Occipital lobe (tissue), 2 donors: ENCODE results near the gene PTPN13. TPM values are rescaled to one million over a fixed set of nuclear protein-coding genes. Genes with fewer than 3 reads are reported as not detected.

Source experiments
- DNase-seq: peaks from one replicate; lab custom pipeline; 2025; lab: John Stamatoyannopoulos, UW
- total RNA-seq: library from RNA; depleted of rRNA; stranded (reverse); fragments of >200 nt; gene quantifications from one replicate; pipeline ENCODE4 v1.2.3, GENCODE V29; 2014

Gene PTPN13
- total RNA-seq, 1 donor from 2014 or later: 136 TPM

DNA sequence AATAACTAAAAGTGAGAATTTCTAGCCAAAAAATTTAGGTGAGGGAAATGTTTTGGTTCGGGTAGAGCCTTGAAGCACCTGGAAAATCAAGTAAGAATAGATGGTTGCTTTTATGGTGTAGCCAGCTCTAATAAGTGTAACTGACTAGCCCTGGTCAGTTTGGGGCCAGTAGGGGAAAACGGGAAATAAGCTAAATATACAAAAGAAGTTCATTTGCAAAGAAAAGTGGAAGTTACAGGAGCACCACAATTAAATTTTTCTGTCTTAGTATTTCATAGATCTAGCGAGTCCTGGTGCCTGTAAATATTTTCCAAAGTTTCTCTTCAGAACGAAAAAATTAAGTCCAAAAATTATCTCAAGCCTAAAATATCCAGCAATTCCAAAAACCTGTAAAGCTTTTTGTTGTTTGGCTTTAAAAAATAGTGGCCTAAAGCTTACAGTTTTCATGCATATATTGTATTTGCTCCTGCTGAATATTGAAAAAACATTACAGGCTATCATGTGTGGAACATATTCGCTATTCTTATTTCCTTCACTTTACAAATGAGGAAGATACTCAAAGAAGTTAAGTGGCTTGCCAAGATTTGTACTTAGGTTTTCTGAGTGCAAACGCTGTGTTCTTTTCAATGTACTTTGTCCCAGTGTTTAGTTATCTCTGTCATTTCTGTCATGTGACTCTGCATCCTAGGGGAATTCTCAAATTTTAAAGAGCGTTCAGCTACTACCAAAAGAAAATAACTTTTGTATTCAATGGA is 7.3 kb upstream of the PTPN13 start:
- no peak for DNase-seq

- no peak for DNase-seq
Measured at GRCh38 chr4:86587381-86588140, 6.6 kb upstream of the PTPN13 start.

- DNase-seq: no peak
Measured at GRCh38 chr4:86592553-86593249, 1.4 kb upstream of the PTPN13 start.

DNA sequence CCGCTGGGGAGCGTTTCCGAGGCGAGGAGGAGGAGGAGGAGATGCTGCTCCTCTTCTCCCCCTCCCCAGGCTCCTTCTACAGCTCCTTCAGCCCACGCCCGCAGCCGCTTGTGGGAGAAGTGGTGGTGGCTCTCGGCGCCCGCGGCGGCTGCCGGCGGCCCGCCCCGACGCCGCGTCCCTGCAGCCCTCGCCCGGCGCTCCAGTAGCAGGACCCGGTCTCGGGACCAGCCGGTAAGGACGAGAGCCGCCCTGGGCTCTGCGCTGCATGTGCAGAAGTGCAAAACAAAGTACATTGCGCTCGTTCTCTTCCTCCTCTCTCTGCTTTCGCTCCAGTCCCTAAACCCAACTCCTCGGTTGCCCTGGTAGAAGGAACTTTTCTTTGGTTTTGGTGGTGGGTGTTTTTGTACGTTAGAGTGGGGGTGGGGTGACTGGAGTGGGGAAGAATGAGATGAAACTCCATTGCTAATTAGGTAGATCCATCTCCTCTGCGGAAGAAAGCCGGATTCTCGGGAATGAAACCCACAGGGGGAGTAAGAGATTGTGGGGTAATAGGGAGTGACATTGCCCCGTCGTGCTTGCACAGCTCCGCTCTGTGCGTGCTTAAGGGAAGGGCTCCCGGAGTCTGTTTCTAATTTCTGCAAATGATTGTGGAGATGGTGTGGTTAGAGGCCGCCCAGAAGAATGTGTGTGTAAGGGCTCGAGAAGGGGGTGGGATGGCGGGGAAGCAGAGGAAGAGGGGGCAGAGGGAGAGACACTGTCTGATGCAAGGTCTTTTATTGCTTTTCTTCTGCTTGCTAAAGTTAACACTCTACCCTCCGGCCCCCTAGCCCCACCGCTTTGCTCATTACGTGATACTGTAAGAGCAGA is 677 bp downstream of the PTPN13 start:
- peak; percentile 57 for DNase-seq

- peak; percentile 4 for DNase-seq
Measured at GRCh38 chr4:86595426-86595805, 1.3 kb downstream of the PTPN13 start.

DNA sequence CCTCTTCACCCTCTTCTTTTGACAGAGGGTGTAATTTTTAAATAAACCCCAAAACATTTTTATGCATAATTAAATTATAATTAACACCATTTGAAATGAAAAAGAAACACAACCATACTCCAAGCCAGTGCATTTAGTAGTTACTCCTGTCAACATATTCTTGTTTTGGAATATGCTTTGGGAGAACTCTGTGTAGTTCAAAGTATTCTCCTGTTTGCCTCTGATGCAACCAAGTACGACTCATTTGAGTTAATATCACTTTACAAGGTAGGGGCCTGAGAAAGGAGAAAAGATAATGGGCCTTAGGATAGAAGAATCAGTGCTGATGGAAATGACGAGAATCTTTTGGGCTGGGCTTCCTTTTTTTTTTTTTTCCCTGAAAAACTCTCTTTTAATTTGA is 2.7 kb downstream of the PTPN13 start:
- no peak for DNase-seq

GRCh38 chr4:86600007-86600653 is 6.0 kb downstream of the PTPN13 start:
- no peak for DNase-seq

DNA sequence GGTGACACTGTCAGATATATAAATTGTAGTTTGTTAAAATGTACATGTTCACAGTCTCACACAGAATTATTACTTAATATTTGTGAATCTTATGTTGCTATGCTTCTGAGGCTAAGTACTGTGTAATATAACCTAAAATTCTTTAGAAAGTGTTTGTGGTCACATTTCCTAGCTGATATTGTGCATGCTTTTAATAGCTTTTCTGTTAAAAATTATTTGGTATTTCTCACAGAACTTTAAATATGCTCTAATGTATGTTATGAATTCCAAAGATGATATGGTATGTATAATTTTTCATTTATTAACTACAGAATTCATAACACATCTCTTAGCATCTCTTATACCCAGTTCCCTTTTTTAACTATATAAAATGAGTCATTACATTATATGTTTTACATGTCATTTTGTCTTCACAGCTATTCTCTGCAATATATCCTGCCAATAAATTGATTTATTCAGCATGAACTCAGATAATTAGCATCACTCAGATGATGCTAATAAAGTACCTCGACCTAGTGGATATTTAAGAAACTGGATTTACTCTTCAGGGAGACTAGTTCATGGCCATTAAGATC is 9.3 kb downstream of the PTPN13 start:
- DNase-seq: no peak

DNA sequence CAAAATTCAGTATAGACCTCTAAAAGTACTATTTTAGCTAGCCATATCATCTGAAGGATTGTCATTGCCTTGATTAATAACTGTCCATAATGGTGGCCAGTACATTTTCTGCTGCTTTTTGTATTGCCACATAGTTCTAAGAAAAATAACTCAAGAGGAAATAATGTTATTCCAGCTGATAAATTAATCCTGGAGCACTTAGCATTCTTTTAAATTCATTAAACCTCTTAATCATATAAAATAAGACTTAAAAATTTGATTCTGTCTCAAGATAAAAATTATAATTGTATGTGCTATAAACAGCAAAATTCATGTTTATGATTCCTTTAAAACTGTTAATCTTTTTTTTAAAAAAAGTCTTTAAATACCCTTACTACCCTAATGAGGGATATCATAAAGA is 12.7 kb downstream of the PTPN13 start:
- DNase-seq: no peak

GRCh38 chr4:86608757-86609375 is 14.8 kb downstream of the PTPN13 start:
- no peak for DNase-seq

DNA sequence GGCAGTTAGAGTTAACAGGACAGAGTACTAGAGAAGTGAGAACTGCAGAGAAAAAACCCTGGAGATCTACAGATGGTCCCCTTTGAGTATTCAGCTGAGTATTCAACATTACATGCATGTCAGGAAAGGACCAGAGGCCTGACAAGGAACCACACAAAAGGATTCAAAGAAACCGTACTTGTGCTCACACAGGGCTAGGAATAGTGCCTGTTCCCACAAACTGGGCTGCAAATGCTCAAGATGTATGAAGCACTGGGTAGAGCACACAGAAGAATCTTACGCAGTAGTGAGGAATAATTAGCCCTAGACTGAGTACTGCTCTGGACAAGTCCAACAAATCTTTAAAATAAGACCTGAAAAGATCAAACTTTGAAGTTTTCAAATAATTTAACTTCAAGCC is 17.6 kb downstream of the PTPN13 start:
- no peak for DNase-seq

DNA sequence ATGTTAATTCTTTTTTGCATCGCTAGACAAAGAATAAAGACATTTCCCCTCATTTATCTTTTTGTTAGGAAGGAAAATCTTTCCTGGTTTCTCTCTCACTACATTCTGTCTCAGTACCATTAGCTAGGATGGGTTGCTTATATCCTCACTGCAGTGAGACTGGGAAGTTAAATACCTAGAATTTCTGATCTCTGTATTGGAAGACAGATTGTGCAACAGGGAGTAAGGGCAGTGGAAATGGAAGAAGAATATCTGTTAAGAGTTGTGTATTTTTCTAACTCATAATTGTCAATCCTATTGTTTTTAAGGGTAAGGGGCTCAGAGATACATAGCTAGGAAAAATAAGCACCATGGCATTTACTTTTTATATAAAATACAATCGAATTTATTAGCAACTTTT is 19.6 kb downstream of the PTPN13 start:
- no peak for DNase-seq

- DNase-seq: no peak
Measured at GRCh38 chr4:86614865-86615264, 20.8 kb downstream of the PTPN13 start.

- no peak for DNase-seq
Measured at GRCh38 chr4:86615501-86615900, 21.4 kb downstream of the PTPN13 start.

DNA sequence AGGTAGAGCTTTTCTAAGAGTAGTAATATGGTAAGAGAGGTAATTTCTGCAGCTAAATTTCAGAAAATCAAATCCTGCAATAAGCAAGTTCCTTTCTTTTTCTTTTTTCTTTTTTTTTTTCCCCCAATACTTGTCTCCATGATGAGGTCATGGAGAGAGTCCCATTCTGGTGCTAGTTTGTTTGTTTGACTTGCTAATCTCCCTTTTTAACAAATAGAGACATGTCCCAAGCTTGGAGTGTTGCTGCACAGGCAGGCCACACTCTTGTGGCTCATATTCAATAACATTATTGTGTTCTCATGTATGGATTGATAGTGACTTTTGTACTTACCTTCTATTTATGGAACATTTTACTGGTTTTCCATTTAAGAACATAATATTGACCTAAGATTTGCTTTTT is 25.5 kb downstream of the PTPN13 start:
- DNase-seq: no peak

DNA sequence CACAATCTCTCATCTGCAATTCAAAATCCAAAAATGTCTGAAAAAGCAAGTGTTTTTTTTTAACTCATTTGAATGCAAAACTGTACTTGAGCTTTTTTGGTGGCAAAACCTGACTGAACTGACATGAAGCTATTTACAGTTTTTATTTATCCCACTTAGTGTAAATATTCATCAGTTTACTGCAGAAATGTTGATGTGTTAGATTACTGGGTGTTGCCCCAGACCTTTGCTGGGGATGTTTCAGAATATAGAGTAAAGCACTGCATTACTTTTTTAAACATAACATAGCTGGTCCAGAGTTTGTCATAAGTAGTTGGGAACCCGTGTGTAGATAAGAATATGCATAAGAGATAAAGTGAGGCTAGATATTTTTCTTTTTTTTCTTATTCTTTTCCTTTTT is 27.3 kb downstream of the PTPN13 start:
- no peak for DNase-seq

- no peak for DNase-seq
Measured at GRCh38 chr4:86626066-86626465, 32.0 kb downstream of the PTPN13 start.

- DNase-seq: no peak
Measured at GRCh38 chr4:86627462-86628135, 33.5 kb downstream of the PTPN13 start.

DNA sequence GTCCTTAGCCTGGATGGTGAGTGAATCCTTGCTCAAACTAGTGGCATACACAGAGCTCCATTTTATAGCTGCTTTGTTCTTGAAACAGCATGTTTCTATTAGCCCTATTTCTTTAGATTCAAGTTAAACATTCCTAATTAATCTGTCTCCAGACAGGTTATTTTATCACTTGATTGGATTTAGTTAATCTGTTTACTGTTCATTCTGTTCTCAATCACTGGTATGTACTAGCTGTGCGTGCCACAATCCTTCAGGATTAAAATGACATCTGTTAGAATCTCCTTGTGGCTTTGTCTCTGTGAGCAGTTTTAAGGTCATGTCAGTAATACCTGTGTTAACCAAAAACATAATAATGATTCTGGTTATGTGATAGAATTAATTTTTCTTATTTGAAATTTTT is 36.5 kb downstream of the PTPN13 start:
- no peak for DNase-seq

GRCh38 chr4:86631166-86631565 is 37.1 kb downstream of the PTPN13 start:
- no peak for DNase-seq
